ENCODE measurements around the gene MDP1. TPM values are rescaled to one million over a fixed set of nuclear protein-coding genes. Genes with fewer than 3 reads are reported as not detected.

Gene MDP1
- total RNA-seq, 1 experiment from 2014 or later, result 20.2 TPM

GRCh38 chr14:24198814-24199524 is 16.9 kb downstream of the MDP1 start:
- DNase-seq (ENCODE audit: low spot score), result no peak

- no peak for DNase-seq (ENCODE audit: low spot score)
Measured at GRCh38 chr14:24197056-24197450, 18.8 kb downstream of the MDP1 start.

GRCh38 chr14:24196071-24197055 is 19.5 kb downstream of the MDP1 start:
- no peak for DNase-seq (ENCODE audit: low spot score)

- DNase-seq (ENCODE audit: low spot score), result peak; percentile 59
Measured at GRCh38 chr14:24195186-24196070, 20.4 kb downstream of the MDP1 start, which contains the start of gene TM9SF1. TM9SF1 (minus strand) TSS chr14:24195441; CDS start chr14:24195019, 422 bp downstream.

- DNase-seq (ENCODE audit: low spot score), result no peak
Measured at GRCh38 chr14:24194873-24195185, 21.0 kb downstream of the MDP1 start.

GRCh38 chr14:24194186-24194872 is 21.5 kb downstream of the MDP1 start:
- DNase-seq (ENCODE audit: low spot score), result no peak

- no peak for DNase-seq (ENCODE audit: low spot score)
Measured at GRCh38 chr14:24192933-24193332, 22.9 kb downstream of the MDP1 start.

GRCh38 chr14:24190416-24190815 is 25.4 kb downstream of the MDP1 start:
- DNase-seq (ENCODE audit: low spot score), result no peak

- no peak for DNase-seq (ENCODE audit: low spot score)
Measured at GRCh38 chr14:24189460-24189859, 26.4 kb downstream of the MDP1 start.

GRCh38 chr14:24189059-24189375 is 26.8 kb downstream of the MDP1 start:
- no peak for DNase-seq (ENCODE audit: low spot score)

- DNase-seq (ENCODE audit: low spot score), result peak; percentile 91
Measured at GRCh38 chr14:24188251-24189058, 27.4 kb downstream of the MDP1 start, which contains the start of gene IPO4. IPO4 (minus strand) TSS chr14:24188816; CDS start chr14:24188787, 29 bp downstream.

- no peak for DNase-seq (ENCODE audit: low spot score)
Measured at GRCh38 chr14:24187539-24187915, 28.3 kb downstream of the MDP1 start.

- no peak for DNase-seq (ENCODE audit: low spot score)
Measured at GRCh38 chr14:24186831-24187538, 28.9 kb downstream of the MDP1 start.

- DNase-seq (ENCODE audit: low spot score), result no peak
Measured at GRCh38 chr14:24185741-24186140, 30.1 kb downstream of the MDP1 start.

- DNase-seq (ENCODE audit: low spot score), result no peak
Measured at GRCh38 chr14:24185026-24185425, 30.8 kb downstream of the MDP1 start.

GRCh38 chr14:24184104-24184970 is 31.5 kb downstream of the MDP1 start:
- DNase-seq (ENCODE audit: low spot score), result no peak

GRCh38 chr14:24183014-24183481 is 32.8 kb downstream of the MDP1 start:
- DNase-seq (ENCODE audit: low spot score), result no peak

- DNase-seq (ENCODE audit: low spot score), result no peak
Measured at GRCh38 chr14:24182110-24182882, 33.6 kb downstream of the MDP1 start.

All from A172 (cell line).